ENCODE results near the gene LRRC47.

GRCh38 chr1:3774946-3775489 is 21.3 kb downstream of the LRRC47 start:
- TF ChIP-seq CTCF (IDR thresholded peaks at IDR 0.05; ENCODE audit: low read length) (no peak), EZH2 (optimal IDR thresholded peaks at IDR 0.05; ENCODE audit: low read depth, low read length) (no peak)
